ENCODE data around the gene FBXO24.

GRCh38 chr7:100572281-100572948, 13.7 kb upstream of the FBXO24 start:
- TF ChIP-seq CTCF (conservative IDR thresholded peaks at IDR 0.05; ENCODE audit: low read length) (no peak), EZH2phosphoT487 (IDR thresholded peaks at IDR 0.05; ENCODE audit: borderline replicate concordance) (no peak)

Data from Loucy (cell line).